ENCODE measurements around the gene B4GALT3.
A peak's percentile ranks its signal among the peaks of the same experiment; 100 is the strongest.

B4GALT3 gene

DNA sequence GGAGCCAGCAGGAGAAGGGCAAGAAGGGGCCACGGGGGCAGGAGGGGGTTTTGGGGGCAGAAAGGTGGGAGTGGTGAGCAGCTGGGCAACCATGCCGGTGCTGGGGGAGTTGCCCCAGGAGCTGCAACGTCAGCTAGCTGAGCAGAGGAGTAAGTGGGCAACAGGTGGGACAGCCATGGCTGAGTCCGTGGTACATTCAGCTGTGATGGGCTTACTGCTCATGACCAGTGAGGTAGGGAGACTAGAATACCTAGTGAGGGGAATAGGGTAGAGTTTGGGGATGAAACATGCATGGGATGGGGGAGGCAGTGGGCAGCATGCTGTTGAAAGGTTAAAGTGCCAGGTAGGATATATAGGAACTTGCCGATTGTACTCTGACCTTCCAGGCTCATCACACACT is 15.7 kb downstream of the B4GALT3 start:
- ATAC-seq = no peak

DNA sequence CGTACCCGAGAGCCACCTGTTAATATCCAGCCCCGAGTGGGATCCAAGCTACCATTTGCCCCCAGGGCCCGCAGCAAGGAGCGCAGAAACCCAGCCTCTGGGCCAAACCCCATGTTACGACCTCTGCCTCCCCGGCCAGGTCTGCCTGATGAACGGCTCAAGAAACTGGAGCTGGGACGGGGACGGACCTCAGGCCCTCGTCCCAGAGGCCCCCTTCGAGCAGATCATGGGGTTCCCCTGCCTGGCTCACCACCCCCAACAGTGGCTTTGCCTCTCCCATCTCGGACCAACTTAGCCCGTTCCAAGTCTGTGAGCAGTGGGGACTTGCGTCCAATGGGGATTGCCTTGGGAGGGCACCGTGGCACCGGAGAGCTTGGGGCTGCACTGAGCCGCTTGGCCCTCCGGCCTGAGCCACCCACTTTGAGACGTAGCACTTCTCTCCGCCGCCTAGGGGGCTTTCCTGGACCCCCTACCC is 16.6 kb downstream of the B4GALT3 start:
- ATAC-seq = no peak

DNA sequence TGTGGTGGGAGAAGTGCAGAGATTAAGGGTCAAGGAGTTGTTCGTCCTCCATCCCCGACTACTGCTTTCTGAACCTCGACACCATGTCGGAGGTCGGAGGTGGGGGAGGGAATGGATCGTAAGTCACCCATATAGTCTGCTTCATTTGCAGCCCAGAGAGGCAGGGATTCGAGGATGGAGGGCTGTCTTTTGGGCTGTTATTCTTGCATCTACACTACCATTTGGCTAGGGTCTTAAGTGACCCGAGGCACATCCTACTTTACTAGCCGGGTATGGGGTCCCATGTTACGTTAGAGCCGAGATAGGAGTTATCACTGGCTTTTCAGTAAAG is 17.4 kb downstream of the B4GALT3 start:
- ATAC-seq = no peak

DNA sequence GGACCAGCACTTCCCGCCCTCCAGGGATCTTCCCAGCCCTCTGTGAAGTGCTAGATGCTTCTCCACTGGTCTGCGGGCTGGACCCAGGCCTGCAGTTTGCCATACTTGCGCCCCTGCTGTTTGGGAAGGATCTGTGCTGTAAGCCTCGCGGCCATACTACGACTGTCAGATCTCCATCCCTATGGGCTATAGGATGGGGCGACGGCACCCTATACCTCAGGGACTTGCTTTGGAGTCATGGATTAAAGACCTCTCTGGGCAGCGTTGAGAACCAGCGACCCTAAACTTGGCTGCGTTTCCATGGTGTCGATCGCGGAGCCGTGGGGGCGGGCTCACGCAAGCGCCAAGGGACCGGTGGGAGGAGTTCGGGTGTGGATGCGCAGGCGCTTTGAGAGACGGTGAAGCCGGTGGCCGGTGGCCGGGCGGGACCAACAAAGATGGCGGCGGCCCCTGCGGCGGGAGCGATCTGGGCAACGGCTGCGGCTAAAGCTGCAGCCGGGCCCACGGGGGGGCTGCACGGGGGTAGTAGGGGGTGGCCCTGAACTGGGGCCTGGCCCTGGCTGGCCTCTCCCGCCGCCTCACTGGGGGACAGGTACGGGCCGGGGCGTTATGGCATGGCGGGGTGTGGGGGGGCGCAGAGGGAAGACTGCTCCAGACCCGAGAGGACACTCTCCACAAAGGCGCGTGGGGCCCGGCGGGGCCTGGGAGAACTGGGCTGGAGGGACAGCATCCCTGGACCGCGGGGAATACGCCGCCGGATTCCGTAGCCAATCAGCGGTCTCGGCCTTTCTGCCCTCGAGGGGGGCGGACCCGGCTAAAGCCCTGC is 18.0 kb downstream of the B4GALT3 start, which contains the start of gene USP21:
Gene USP21, plus strand, starts transcription at position 414 of the 826 bp plus-strand sequence. CDS start 1,141 bp downstream, outside the sequence.
- ATAC-seq = peak; percentile 91

- no peak for ATAC-seq
These were observed 18.8 kb downstream of the B4GALT3 start for GRCh38 chr1:161158316-161159010.

- ATAC-seq = no peak
These were observed 19.4 kb downstream of the B4GALT3 start for GRCh38 chr1:161157867-161158266.

- ATAC-seq = peak; percentile 92 to 96
These were observed 23.5 kb downstream of the B4GALT3 start, which contains the start of gene UFC1 for GRCh38 chr1:161153682-161154337. UFC1 (plus strand) TSS chr1:161153978; CDS start chr1:161153998, 20 bp downstream.

DNA sequence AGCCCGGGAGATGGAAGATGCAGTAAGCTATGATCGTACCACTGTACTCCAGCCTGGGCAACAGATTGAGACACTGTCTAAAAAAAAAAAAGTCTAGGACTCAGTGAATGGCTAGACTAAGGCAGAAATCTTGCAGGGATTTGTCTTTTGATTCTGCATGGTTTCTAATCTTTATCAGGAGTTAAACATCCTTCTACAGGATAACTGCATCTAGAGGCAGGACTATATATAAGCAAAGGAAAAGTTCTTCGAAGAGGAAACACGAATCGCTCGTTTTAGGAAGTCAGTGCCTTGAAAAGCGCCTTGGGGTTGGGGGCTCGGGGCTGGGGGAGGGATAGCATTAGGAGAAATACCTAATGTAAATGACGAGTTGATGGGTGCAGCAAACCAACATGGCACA is 24.1 kb downstream of the B4GALT3 start:
- ATAC-seq = peak in 1 of 2 donors; percentile 2

- no peak for ATAC-seq
These were observed 31.5 kb downstream of the B4GALT3 start for GRCh38 chr1:161145832-161146231.

- ATAC-seq = no peak
These were observed 36.4 kb downstream of the B4GALT3 start for GRCh38 chr1:161140755-161141400.

- ATAC-seq = peak in 1 of 2 donors; percentile 17
These were observed 37.5 kb downstream of the B4GALT3 start for GRCh38 chr1:161139766-161140165.

DNA sequence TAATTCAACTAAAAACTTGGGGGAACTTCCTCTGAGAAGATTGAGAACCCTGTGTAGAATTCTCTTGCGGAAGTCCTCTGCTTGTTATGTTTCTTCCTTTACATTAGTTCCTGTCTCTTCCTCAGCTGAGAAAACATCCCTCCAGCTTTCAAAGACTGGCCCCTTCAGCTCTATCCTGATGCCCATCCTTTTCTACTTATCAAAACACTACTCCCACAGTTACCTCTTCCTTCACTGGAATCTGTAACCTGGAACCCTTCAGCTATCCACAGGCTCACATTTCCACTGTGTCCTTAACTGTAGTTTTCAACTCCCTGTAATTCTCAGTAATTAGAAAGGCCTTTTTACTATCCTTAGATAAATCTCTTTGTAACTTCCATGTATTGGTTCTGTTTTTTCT is 38.9 kb downstream of the B4GALT3 start:
- no peak for ATAC-seq

- ATAC-seq = no peak
These were observed 39.4 kb downstream of the B4GALT3 start for GRCh38 chr1:161137881-161138280.

- no peak for ATAC-seq
These were observed 44.0 kb downstream of the B4GALT3 start for GRCh38 chr1:161133220-161133740.

- ATAC-seq = peak; percentile 96 to 97
These were observed 44.7 kb downstream of the B4GALT3 start, which contains the start of gene DEDD for GRCh38 chr1:161132410-161133219. DEDD (minus strand) TSS chr1:161132667; CDS start chr1:161124462, 8,205 bp downstream.

GRCh38 chr1:161131523-161132409 is 45.5 kb downstream of the B4GALT3 start:
- ATAC-seq = no peak

- no peak for ATAC-seq
These were observed 47.0 kb downstream of the B4GALT3 start for GRCh38 chr1:161130266-161130665.

DNA sequence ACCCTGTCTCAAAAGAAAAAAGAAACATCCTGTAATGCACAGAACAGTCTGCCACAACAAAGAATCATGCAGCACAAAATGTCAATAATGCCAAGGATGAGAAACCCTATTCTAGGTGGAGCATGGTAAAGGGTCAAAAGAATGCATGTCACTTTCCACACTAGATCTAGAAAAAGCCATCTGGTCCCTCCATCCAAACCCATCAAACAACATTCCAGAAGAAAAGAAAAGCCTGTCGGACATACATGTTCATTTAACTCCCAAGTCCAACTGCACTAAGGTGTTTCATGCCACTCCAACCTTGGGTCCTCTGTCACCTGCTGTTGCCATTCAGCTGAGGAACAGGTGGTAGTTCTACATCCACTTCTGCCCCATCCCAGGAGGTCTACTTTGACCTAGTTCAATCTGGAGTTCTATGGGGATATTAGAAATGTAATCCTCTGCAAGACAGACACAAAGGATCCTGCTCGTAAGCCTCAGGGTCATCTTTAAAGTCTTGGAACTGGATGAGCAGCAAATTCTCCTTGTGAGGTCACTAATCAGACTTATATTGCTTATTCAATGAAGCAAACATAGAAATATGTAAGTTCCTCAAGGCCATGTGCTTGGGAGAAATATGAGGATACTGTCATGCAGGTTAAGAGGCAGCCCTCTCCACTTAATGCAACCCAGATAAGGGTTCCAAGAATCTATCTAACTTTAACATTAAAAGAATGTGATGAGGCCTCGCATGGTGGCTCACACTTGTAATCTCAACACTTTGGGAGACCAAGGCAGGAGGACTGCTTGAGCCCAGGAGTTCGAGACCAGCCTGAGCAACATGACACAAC is 48.5 kb downstream of the B4GALT3 start:
- no peak for ATAC-seq

- ATAC-seq = no peak
These were observed 49.7 kb downstream of the B4GALT3 start for GRCh38 chr1:161127649-161128048.
